ENCODE measurements around the gene ENTPD3. TPM values are rescaled to one million over a fixed set of nuclear protein-coding genes. Genes with fewer than 3 reads are reported as not detected.

ENTPD3 gene
- total RNA-seq, 1 experiment from 2014 or later: not detected

- Histone ChIP-seq H3K4me3 (peak within 1 kb of the TSS; percentile 70), H3K9me3 (no peaks in the 10 kb centered on the region), H3K36me3 (no peaks in the 10 kb centered on the region), H3K27me3 (no peaks in the 10 kb centered on the region)
- peak; percentile 54 for DNase-seq
These were observed 89.8 kb downstream of the ENTPD3 start, which contains the start of gene ZNF619 for GRCh38 chr3:40476478-40477470. ZNF619 (plus strand) TSS chr3:40477122; CDS start chr3:40477980, 858 bp downstream.

- H3K36me3 ChIP-seq: no peaks in the 10 kb centered on the region
- no peaks in the 10 kb centered on the region for H3K27me3 ChIP-seq
- no peak for DNase-seq
- no peaks in the 10 kb centered on the region for H3K9me3 ChIP-seq
- H3K4me3 ChIP-seq: peak overlapping the region; percentile 70
These were observed 90.7 kb downstream of the ENTPD3 start for GRCh38 chr3:40477666-40478065.

Other genes with a start within 250 kb of the ENTPD3 start
- 11.8 and 16.2 TPM in 2 replicates for gene EIF1B, start 77.5 kb upstream of the ENTPD3 start, total RNA-seq (2014; rRNA removed; shearing (Covaris generic); ENCODE audit: low replicate concordance)
- gene RPL14, start 70.2 kb downstream of the ENTPD3 start, total RNA-seq (2014; rRNA removed; shearing (Covaris generic); ENCODE audit: low replicate concordance): 151 and 350 TPM in 2 replicates
- gene ZNF619, start 89.9 kb downstream of the ENTPD3 start, total RNA-seq (2014; rRNA removed; shearing (Covaris generic); ENCODE audit: low replicate concordance): 0.79 and 2.2 TPM in 2 replicates
- gene ZNF620, start 118.9 kb downstream of the ENTPD3 start, total RNA-seq (2014; rRNA removed; shearing (Covaris generic); ENCODE audit: low replicate concordance): 0.10 and 0.36 TPM in 2 replicates
- gene ZNF621, start 137.8 kb downstream of the ENTPD3 start, total RNA-seq (2014; rRNA removed; shearing (Covaris generic); ENCODE audit: low replicate concordance): 3.6 and 10.2 TPM in 2 replicates

Data from MG63 (cell line).